ENCODE data around the gene LOXL1.

The LOXL1 gene

DNA sequence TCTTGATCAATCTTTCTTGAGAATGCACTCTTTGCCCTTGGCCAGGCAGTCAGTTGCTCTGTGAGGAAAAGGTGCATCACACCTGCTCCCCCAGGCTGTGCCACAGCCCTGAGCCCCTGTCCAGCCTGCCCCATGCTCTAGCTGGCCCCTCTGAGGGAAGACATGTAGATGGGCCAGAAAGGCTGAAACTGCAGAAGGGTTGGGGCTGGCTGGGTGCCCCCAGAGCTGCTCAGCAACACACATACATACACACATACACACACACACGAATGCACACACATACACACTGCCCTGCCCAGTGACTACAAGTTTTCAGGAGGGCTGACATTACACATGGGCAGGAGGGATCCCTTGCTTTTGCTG, 36.5 kb upstream of the LOXL1 start:
- Mint-ChIP-seq H3K9me3 (no peaks in the 10 kb centered on the region), H3K27ac (no peak overlapping the region), H3K4me3 (no peak overlapping the region), H3K4me1 (peaks cover 5% of the 10 kb centered on the region), H3K36me3 (ENCODE audit: low read depth) (no peaks in the 10 kb centered on the region), H3K27me3 (ENCODE audit: low read depth, poor library complexity) (peaks cover 59% of the 10 kb centered on the region)
- TF ChIP-seq CTCF (IDR thresholded peaks at IDR 0.05) = no peak
- DNase-seq = no peak

DNA sequence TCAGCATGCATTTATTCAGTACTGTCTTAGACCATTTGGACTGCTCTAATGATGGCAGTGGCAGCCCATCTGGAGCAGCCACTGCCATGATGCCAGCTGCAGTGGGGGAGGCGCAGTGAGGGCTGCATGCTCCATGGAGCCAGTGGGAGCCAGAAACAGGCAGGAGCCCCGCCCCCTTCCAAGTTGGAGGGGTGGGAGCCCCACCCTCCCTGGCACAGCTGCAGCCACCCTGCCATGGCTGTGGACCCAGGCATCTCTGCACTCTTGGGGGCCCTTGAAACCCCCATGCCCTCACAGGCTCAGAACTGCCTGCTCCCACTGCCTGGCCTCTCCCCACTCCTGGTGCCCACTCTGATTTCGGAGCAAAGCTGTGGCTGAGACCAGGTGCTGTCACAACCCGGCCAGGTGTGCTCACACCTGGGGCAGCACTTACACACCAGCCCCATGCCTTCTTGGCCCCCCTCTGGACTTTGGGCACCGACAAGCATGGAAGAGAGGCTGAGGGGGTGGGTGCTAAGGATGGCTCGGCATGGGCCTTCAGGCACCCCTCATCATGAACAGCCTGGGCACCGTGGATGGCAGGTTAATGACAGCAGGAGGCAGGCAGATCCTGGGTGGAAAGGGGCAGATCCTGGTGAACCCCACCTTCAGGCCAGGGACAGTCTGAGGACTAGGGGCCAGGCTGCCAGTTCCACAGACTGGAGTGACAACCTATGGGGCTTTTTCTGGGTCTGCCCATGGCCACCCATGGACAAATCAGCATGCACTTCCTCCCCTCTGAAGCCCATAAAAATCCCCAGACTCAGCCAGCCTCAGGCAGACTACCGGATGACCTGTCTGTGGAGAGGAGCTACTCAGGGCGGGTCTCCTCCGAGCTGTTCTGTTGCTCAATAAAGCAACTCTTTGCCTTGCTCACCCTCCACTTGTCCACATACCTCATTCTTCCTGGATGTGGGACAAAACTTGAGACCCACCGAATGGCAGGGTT, 34.6 kb upstream of the LOXL1 start:
- H3K27me3 Mint-ChIP-seq (ENCODE audit: low read depth, poor library complexity) = peaks cover 51% of the 10 kb centered on the region
- no peak for DNase-seq
- TF ChIP-seq CTCF (IDR thresholded peaks at IDR 0.05) = no peak
- H3K4me1 Mint-ChIP-seq = peaks cover 7% of the 10 kb centered on the region
- H3K27ac Mint-ChIP-seq = no peak overlapping the region
- H3K36me3 Mint-ChIP-seq (ENCODE audit: low read depth) = no peaks in the 10 kb centered on the region
- no peak overlapping the region for H3K4me3 Mint-ChIP-seq
- no peaks in the 10 kb centered on the region for H3K9me3 Mint-ChIP-seq

DNA sequence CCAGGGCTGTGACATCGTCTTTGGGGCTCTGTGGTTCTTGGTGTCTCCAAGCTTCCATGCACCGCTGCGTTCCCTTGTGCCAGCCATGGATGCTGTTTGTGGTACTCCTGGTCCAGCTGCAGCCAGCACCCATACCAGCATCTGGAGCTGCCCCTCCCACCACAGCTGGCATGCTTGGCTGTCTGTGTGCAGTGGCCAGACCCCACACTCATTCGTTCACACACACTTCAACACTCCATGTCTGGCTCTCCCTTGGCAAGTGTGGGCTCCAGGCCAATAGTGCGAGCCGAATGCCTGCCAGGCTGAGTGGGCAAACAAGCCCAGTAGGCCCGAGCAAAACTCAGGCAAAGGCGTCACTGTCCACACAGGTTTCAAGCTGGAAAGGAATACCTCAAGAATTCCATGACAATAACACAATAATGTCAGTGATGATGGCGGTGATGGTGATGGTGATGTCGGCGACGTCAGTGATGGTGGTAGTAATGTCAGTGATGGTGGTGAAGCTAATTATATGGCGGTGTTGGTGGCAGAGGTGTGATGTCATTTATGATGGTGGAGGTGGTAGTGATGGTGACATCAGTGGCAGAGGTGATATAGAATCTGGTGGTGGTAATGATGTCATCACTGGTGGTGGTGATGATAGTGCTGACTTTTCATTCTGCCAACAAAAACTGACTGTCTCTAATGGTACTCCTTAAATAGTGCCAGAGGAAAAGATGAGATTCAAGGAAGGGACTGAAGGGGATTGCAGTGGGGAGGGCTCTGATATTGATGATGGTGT, 33.6 kb upstream of the LOXL1 start:
- H3K9me3 Mint-ChIP-seq = no peaks in the 10 kb centered on the region
- TF ChIP-seq CTCF (IDR thresholded peaks at IDR 0.05) = no peak
- H3K27me3 Mint-ChIP-seq (ENCODE audit: low read depth, poor library complexity) = peaks cover 41% of the 10 kb centered on the region
- no peak overlapping the region for H3K4me3 Mint-ChIP-seq
- DNase-seq = no peak
- H3K36me3 Mint-ChIP-seq (ENCODE audit: low read depth) = no peaks in the 10 kb centered on the region
- H3K27ac Mint-ChIP-seq = no peak overlapping the region
- peaks cover 7% of the 10 kb centered on the region for H3K4me1 Mint-ChIP-seq

- Mint-ChIP-seq H3K4me3 (no peak overlapping the region), H3K27me3 (ENCODE audit: low read depth, poor library complexity) (peaks cover 29% of the 10 kb centered on the region), H3K36me3 (ENCODE audit: low read depth) (no peaks in the 10 kb centered on the region), H3K4me1 (peaks cover 9% of the 10 kb centered on the region), H3K9me3 (no peaks in the 10 kb centered on the region), H3K27ac (no peak overlapping the region)
- TF ChIP-seq CTCF (IDR thresholded peaks at IDR 0.05) = no peak
- no peak for DNase-seq
These were observed 32.0 kb upstream of the LOXL1 start for GRCh38 chr15:73894133-73894814.

GRCh38 chr15:73897441-73898261, 28.6 kb upstream of the LOXL1 start:
- Mint-ChIP-seq H3K36me3 (ENCODE audit: low read depth) (no peaks in the 10 kb centered on the region), H3K4me3 (no peak overlapping the region), H3K27me3 (ENCODE audit: low read depth, poor library complexity) (peaks cover 12% of the 10 kb centered on the region), H3K9me3 (no peaks in the 10 kb centered on the region), H3K4me1 (peaks cover 19% of the 10 kb centered on the region), H3K27ac (no peak overlapping the region)
- peak; percentile 51 for DNase-seq
- peak; percentile 85 for TF ChIP-seq CTCF (IDR thresholded peaks at IDR 0.05)

Measured in nephron progenitor cell (in vitro differentiated cells).